Dendritic cell treated with granulocyte-macrophage colony-stimulating factor and Interleukin-4, amounts not matched to agents 40 ng/mL and 50 ng/mL, for 4 days (primary cell): ENCODE measurements around the gene CIRBP.
A peak's percentile ranks its signal among the peaks of the same experiment; 100 is the strongest.

Experiments
- H3K27ac Mint-ChIP-seq: one replicate; pipeline ENCODE4 v1.8.0; 2022; ENCODE audit warnings: mild to moderate bottlenecking, mixed read lengths
- H3K27me3 Mint-ChIP-seq: one replicate; pipeline ENCODE4 v1.8.0; 2022; ENCODE audit warnings: mild to moderate bottlenecking, mixed read lengths
- H3K36me3 Mint-ChIP-seq: one replicate; pipeline ENCODE4 v1.8.0; 2022; ENCODE audit warnings: low read depth, mixed read lengths
- H3K4me1 Mint-ChIP-seq: one replicate; pipeline ENCODE4 v1.8.0; 2022; ENCODE audit warnings: low read depth, mixed read lengths
- H3K4me3 Mint-ChIP-seq: one replicate; pipeline ENCODE4 v1.8.0; 2022; ENCODE audit warnings: mild to moderate bottlenecking, moderate library complexity, mixed read lengths
- H3K9me3 Mint-ChIP-seq: one replicate; pipeline ENCODE4 v1.8.0; 2022; ENCODE audit warnings: mixed read lengths
- intact Hi-C: fragments of 100-400 bp; cut with micrococcal nuclease; formaldehyde crosslinking; loops from one replicate; pipeline ENCODE4 v1.15.0; 2022

Gene CIRBP

GRCh38 chr19:1252821-1253513 lies 16.2 kb upstream of the CIRBP start:
- Mint-ChIP-seq H3K4me1 (peaks cover 39% of the 10 kb centered on the region), H3K36me3 (peaks cover 84% of the 10 kb centered on the region), H3K4me3 (peak overlapping the region; percentile 96), H3K27ac (peak overlapping the region; percentile 96), H3K9me3 (no peaks in the 10 kb centered on the region), H3K27me3 (no peaks in the 10 kb centered on the region)
- intact Hi-C loops, result loop anchor here (1.0 kb wide), 1 partner anchor 7 kb away; no protein-coding TSS in a partner anchor

DNA sequence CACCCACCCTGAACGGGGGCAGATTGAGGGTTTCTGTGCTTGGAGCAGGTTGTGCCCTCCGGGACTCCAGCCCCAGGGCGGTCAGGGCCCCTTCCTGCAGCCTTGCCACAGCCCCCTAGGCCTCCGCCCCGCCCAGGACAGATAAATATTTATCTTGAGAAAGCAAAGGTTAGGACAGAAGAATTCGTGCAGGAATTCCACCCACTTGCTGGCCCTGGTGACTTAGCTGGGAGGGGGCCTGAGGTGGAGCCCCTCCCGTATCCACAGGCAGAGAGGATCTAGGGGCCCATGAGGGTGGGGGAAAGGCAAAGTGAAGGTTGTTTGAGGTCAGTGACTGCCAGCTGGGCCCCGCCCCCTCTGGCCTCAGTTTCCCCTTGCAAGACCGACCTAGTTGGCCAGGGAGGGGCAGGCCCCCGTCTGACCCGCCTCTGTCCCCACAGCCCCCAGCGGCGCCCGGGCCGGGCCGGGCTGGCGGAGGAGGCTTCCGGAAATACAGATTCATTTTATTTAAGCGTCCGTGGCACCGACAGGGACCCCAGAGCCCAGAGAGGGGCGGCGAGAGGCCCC lies 15.5 kb upstream of the CIRBP start:
- Mint-ChIP-seq H3K9me3 (no peaks in the 10 kb centered on the region), H3K36me3 (peaks cover 91% of the 10 kb centered on the region), H3K4me1 (peaks cover 43% of the 10 kb centered on the region), H3K27me3 (no peaks in the 10 kb centered on the region), H3K4me3 (peak overlapping the region; percentile 96), H3K27ac (peak overlapping the region; percentile 96)
- intact Hi-C loops, result no loop called here

DNA sequence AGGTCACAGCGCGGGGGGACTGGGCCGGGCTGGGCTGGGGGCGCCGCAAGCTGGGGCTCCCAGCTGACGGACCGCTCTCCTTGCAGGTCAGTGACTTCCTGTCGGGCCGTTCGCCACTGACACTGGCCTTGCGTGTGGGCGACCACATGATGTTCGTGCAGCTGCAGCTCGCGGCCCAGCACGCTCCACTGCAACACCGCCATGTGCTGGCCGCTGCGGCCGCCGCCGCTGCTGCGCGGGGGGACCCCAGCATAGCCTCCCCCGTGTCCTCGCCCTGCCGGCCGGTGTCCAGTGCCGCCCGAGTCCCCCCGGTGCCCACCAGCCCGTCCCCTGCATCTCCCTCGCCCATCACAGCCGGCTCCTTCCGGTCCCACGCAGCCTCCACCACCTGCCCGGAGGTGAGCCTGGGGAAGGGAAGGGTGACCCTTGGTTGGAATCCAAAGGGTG lies 15.0 kb upstream of the CIRBP start:
- H3K36me3 Mint-ChIP-seq, result peaks cover 96% of the 10 kb centered on the region
- peak overlapping the region; percentile 96 for H3K27ac Mint-ChIP-seq
- no peaks in the 10 kb centered on the region for H3K27me3 Mint-ChIP-seq
- H3K4me1 Mint-ChIP-seq, result peaks cover 47% of the 10 kb centered on the region
- intact Hi-C loops, result no loop called here
- H3K9me3 Mint-ChIP-seq, result no peaks in the 10 kb centered on the region
- peak overlapping the region; percentile 96 for H3K4me3 Mint-ChIP-seq

- Mint-ChIP-seq H3K27ac (peak overlapping the region; percentile 96), H3K27me3 (no peaks in the 10 kb centered on the region), H3K4me1 (peaks cover 52% of the 10 kb centered on the region), H3K4me3 (peak overlapping the region; percentile 96), H3K9me3 (no peaks in the 10 kb centered on the region), H3K36me3 (peaks cover 96% of the 10 kb centered on the region)
- intact Hi-C loops, result no loop called here
These were observed 14.5 kb upstream of the CIRBP start for GRCh38 chr19:1254530-1255185.

- Mint-ChIP-seq H3K4me3 (peak overlapping the region; percentile 54), H3K27ac (peak overlapping the region; percentile 96), H3K36me3 (peaks cover 89% of the 10 kb centered on the region), H3K27me3 (no peaks in the 10 kb centered on the region), H3K4me1 (peaks cover 61% of the 10 kb centered on the region), H3K9me3 (no peaks in the 10 kb centered on the region)
- intact Hi-C loops, result no loop called here
These were observed 13.7 kb upstream of the CIRBP start for GRCh38 chr19:1255186-1256161.

DNA sequence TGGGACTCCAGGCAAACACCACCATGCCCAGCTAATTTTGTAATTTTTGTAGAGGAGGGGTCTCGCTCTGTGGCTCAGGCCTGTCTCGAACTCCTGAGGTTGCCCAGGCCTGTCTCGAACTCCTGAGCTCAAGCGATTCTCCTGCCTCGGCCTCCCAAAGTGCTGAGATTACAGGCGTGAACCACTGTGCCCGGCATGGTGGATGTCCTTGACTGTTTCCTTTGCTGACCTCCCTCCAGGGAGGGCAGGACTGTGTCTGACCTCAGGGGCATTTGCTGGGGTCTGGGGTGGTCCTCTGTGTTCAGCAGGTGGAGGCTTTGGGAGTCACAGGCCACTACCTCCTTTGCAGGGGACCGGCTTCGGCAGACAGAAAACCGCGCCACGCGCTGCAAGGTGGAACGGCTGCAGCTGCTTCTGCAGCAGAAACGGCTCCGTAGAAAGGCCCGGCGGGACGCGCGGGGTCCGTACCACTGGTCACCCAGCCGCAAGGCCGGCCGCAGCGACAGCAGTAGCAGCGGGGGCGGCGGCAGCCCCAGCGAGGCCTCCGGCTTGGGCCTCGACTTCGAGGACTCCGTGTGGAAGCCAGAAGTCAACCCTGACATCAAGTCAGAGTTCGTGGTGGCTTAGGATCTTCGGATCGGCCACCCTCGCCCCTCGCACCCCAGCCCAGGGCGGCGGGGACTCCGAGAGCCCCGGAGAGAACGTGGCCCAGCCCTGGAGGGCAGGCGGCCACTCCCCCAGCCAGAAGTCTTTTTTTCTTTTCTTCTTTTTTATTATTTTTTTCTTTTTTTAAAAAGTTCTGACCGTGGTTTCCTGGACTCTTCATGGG lies 12.3 kb upstream of the CIRBP start:
- Mint-ChIP-seq H3K27ac (peak overlapping the region; percentile 96), H3K4me3 (no peak overlapping the region)
- intact Hi-C loops, result no loop called here

GRCh38 chr19:1257475-1258162 lies 11.5 kb upstream of the CIRBP start:
- H3K27ac Mint-ChIP-seq, result peak overlapping the region; percentile 90
- H3K9me3 Mint-ChIP-seq, result no peaks in the 10 kb centered on the region
- peaks cover 70% of the 10 kb centered on the region for H3K4me1 Mint-ChIP-seq
- H3K36me3 Mint-ChIP-seq, result peaks cover 67% of the 10 kb centered on the region
- H3K4me3 Mint-ChIP-seq, result peak overlapping the region; percentile 59
- peaks cover 2% of the 10 kb centered on the region for H3K27me3 Mint-ChIP-seq
- intact Hi-C loops, result no loop called here

More for the DNA sequence above, 12.3 kb upstream of the CIRBP start:
- Mint-ChIP-seq H3K9me3 (no peaks in the 10 kb centered on the region), H3K27me3 (peaks cover 2% of the 10 kb centered on the region), H3K4me1 (peaks cover 69% of the 10 kb centered on the region), H3K36me3 (peaks cover 75% of the 10 kb centered on the region)

GRCh38 chr19:1258163-1258492 lies 11.0 kb upstream of the CIRBP start:
- no peaks in the 10 kb centered on the region for H3K9me3 Mint-ChIP-seq
- H3K4me1 Mint-ChIP-seq, result peaks cover 74% of the 10 kb centered on the region
- H3K27me3 Mint-ChIP-seq, result peaks cover 2% of the 10 kb centered on the region
- intact Hi-C loops, result no loop called here
- H3K36me3 Mint-ChIP-seq, result peaks cover 62% of the 10 kb centered on the region
- H3K4me3 Mint-ChIP-seq, result peak overlapping the region; percentile 59
- H3K27ac Mint-ChIP-seq, result peak overlapping the region; percentile 90

DNA sequence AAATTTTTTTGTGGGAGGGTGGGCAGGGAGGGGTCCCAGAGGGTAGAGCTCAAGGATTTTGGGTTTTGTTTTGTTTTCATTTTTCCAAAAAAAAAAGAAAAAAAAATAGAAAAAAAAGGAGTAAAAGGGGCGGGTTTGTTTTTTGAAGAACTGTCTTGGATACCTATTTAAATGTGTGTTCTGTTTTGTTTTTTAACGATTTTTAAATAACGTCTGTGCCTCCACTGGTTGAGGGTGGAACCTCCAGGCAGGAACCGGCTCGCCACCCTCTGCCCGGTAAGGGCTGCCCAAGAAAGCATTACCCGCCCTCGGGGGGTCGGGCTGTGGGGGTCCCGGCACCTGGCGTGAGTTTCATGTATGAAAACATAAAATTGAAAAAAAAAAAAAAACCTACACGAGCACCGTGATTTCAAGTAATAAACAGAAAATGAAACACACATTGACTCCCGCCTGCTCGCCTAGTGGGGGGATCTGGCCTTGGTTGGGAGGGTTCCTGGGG lies 10.4 kb upstream of the CIRBP start:
- H3K9me3 Mint-ChIP-seq, result no peaks in the 10 kb centered on the region
- intact Hi-C loops, result no loop called here
- peaks cover 56% of the 10 kb centered on the region for H3K36me3 Mint-ChIP-seq
- H3K27me3 Mint-ChIP-seq, result peaks cover 2% of the 10 kb centered on the region
- peak overlapping the region; percentile 77 for H3K4me3 Mint-ChIP-seq
- peak overlapping the region; percentile 90 for H3K27ac Mint-ChIP-seq
- peaks cover 74% of the 10 kb centered on the region for H3K4me1 Mint-ChIP-seq

DNA sequence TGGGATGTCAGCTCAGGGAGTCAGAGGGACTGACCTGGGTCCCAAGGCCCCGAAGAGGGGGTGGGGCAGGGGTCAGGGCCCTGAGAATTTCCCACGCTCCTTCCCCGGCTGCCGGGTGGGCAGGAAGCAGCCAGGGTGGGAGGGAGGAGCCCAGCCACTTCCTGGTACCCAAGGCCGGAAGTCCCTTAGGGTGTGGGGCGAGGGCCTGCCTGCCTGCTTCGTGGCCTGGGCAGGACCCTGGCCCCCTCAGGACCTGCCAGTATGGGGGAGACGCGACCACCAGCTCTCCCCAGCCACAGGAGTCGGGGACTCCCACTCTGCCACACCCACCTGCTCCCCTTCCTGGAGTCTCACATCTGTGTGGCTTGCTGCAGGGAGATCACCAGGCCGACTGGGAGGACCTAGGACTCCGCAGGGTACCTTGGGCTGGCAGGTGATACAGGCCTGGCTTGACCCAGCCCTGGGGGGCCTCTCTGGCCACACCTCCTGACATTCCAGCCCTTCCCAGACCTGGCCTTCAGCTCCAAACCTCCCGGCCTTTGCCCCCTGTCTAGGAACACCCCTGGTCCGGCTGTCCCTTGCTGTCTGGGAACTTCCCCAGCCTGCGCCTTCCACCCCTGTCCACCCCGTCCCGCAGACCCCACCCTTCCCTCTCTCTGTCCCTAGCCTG lies 9.8 kb upstream of the CIRBP start:
- peaks cover 79% of the 10 kb centered on the region for H3K4me1 Mint-ChIP-seq
- no peaks in the 10 kb centered on the region for H3K9me3 Mint-ChIP-seq
- peak overlapping the region; percentile 90 for H3K27ac Mint-ChIP-seq
- H3K36me3 Mint-ChIP-seq, result peaks cover 50% of the 10 kb centered on the region
- intact Hi-C loops, result no loop called here
- H3K27me3 Mint-ChIP-seq, result peaks cover 2% of the 10 kb centered on the region
- H3K4me3 Mint-ChIP-seq, result peak overlapping the region; percentile 77

- intact Hi-C loops, result loop anchor here (1.0 kb wide), 1 partner anchor 8 kb away; no protein-coding TSS in a partner anchor
- no peaks in the 10 kb centered on the region for H3K9me3 Mint-ChIP-seq
- peaks cover 2% of the 10 kb centered on the region for H3K27me3 Mint-ChIP-seq
- H3K4me3 Mint-ChIP-seq, result peak overlapping the region; percentile 84
- peaks cover 79% of the 10 kb centered on the region for H3K4me1 Mint-ChIP-seq
- peaks cover 42% of the 10 kb centered on the region for H3K36me3 Mint-ChIP-seq
- H3K27ac Mint-ChIP-seq, result peak overlapping the region; percentile 90
These were observed 9.0 kb upstream of the CIRBP start for GRCh38 chr19:1259876-1260748.
